ENCODE data around the gene AURKA.

Gene AURKA

DNA sequence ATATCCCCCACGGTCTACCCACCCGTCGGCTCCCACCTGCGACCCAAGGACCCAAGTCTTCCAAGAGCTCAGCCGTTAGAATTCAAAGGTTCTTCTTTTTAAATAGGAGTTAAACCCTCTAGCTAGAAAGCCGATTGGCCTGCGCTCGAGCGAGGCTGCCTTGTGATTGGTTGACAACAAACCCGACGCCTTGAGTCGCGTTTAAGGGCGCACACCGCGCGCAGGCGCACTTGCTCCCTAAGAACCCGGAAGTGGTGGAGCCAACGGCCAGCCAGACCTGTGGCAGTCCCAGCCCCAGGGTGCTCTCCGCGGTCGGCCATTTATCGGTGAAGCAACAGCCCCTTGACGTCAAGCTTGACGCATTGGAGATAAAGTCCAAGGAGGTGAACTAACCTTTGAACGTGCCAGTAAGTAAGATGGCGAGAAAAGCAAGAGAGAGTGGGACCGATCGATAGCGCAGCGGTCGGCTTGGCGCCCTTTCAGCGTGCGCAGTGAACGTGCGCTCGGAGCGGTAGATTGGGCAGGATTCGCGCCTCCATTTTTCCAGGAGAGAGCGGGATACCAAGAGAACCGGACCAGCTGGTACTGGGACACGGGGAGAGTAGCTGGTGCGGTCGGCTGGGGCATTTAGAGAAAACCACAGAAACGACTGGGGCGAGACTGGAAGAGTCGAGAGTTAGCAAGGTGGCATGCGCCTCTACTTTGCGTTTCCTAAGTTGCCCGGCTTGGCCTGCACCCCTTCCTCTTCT, at the start of gene AURKA, which contains the start of gene CSTF1:
Gene AURKA (minus strand): TSS at position 84 of the 749 bp plus-strand sequence. CDS start 4,018 bp downstream, outside the sequence.
Gene CSTF1 (plus strand): TSS at position 514 of the 749 bp plus-strand sequence. CDS start 2,908 bp downstream, outside the sequence.
- peak; percentile 97 for DNase-seq

DNA sequence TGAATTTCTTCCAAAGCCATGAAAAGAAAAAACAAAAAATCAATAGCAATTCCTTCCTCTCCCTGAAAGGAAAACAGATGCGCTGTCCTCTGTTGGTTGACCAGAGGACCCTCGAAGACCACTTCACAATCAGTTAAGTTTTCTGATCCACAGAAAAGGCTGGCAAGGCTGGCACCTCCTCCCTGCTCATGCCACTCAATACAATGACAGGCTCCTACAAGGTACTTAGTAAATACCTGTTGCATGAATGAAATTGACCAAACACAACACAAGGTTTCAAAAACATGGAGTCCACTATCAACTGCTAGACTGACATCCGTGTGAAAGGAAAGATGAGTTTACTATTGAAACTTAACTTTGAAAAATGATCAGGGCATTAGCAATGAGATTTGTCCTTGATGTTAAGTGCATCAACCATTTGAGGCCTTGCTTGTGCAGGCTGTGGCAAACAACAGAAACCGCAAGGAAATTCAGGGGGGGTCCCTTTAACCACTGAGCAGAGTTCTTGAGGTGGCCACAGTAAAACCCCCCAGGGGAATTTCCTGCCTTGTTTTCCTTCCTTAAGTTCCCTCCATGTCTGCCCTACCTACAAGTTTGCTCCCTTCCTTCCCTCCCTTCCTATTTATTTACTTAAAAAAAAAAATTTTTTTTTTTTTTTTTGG, 48.5 kb upstream of the AURKA start:
- no peak for DNase-seq

DNA sequence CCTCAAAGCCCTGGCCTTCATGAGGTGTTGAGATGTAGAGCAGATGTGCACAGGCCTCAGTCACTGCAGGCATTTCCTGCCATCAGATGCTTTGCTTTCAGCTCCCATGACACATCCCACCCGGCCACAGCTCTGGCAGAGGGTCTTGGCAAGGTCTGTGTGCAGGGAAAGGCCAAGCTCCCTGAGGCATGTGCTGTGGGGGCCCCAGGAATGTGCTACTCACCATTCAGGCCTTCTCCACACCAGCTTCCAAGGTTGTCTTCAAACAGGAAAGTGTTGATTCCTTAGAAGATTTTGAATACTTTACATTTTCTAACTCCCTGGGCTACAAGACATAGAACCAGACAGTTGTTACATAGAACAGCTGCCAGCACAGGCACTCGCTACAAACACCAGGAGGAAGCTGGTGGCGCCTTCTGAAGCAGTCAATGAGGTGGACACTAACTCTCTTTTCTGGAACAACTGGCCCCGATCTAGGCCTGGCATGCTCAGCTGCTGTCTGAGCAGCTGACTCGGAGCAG, 47.8 kb upstream of the AURKA start:
- DNase-seq: no peak

DNA sequence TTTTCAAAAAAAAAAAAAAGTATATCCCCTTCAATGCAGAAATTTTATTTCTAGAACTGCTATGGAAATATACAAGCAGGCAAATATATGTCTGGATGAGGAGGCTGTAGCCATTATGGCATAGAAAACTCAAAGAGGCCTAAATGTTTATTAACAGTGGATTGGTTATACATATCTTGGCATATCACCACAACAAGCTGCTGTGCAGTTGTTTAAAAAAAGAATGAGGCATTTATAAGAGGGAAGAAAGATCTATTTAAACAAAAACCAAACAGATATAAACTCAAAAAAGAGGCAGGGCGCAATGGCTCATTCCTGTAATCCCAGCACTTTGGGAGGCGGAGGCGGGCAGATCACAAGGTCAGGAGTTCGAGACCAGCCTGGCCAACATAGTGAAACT, 46.3 kb upstream of the AURKA start:
- no peak for DNase-seq

DNA sequence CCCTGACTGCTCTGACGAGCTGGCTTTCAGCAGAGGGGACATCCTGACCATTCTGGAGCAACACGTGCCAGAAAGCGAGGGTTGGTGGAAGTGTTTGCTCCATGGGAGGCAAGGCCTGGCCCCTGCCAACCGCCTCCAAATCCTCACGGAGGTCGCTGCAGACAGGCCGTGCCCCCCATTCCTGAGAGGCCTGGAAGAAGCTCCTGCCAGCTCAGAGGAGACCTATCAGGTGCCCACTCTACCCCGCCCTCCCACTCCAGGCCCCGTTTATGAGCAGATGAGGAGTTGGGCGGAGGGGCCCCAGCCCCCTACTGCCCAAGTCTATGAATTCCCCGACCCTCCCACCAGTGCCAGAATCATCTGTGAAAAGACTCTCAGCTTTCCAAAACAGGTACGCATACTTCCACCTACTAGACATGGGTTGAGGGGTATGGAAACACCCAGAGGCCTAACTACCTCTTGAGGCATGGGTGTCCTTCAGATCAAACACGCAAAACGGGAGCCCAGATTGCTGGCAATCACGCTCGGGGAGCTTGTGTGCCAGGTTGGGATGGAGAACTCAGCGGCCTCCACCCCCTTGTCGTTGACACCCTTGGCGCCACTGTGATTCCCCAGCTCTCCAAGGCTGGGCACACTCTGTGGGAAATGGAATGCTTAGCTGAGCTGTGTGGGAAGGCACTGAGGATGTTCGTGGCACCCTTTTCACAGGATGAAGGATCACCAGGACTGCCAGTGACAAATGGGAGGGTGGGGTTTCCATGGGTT, 45.4 kb upstream of the AURKA start:
- DNase-seq: no peak

DNA sequence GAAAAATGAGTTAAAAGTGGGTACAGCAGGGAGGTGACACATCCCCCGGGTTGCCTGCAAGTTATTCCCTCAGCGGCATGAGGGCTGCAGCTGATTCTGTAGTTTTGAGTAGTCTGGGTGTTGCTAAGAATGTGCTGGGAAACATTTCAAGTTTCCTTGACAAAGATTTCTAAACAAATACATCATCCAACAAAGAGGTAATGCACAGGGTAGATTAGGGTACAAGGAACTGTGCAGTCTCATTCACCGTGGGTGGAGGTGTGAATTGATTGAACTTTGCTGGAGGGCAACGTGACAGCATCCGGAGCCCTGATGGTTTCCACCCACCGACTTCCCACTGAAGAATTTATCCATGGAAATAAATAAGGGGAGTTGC, 41.9 kb upstream of the AURKA start:
- DNase-seq: no peak

DNA sequence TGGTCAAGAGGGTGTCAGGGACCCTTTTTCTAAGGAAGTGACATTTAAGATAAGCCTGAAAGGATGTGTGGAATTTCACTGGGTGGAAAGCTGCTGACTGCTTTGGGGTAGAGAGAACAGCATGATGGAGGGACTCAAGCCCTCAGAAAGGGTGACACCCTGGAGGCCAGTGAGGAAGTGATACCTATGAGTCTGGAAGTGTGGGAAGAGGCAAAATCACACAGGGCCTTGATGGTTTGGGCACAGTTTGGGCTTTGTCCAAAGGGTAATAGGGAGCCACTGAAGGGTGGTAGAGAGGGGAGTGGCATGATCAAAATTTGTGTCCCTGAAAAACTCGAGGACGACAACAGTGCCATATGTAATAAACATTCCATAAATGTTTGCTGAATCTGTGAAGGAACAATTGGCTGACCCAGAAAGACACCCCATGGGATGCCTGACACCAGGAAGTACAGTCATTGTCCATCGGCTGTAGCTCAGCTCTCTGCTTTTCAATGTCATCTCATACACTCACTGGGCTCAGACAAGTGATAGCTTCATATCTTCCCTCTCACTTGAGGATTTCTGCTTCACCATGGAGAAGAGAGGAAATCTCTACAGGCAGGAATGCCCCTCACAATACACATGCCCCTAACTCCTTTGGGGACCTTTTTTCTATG, 41.3 kb upstream of the AURKA start:
- DNase-seq: no peak

DNA sequence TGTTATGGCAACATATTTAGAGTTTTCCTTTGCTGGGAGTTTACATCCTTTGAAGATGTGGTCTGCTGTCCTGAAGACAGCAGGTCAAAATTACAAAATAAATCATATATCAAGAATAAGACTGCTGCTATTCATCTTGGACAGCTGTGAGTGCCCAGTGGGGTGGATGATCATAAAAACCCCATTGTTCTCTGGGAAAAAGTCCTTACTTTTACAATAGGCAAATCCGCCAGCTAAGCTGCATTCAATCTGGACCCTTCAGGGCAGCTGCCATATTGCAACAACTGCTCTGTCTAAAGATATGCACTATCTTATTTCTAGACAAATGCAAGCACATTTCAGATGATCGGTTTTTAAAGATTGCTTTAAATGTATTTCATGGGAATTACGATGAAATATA, 39.5 kb upstream of the AURKA start:
- no peak for DNase-seq

DNA sequence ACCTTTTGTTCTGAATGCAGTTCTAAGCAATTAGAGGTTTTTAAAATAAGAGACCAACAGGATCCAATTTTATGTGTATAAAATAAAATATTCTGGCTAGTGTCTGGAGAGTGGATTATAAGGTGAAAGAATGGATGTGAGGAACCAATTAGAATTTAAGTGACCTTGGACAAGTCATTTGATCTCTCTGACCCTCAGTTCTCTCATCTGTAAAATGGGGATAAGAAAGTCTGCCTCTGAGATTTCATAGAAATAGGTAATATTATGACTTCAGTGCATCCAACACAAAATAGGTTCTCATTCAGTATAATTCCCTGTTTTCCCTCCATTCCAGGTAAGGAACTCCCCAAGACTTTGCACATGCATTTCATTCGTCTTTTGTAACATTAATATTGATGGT, 38.9 kb upstream of the AURKA start:
- DNase-seq: no peak

DNA sequence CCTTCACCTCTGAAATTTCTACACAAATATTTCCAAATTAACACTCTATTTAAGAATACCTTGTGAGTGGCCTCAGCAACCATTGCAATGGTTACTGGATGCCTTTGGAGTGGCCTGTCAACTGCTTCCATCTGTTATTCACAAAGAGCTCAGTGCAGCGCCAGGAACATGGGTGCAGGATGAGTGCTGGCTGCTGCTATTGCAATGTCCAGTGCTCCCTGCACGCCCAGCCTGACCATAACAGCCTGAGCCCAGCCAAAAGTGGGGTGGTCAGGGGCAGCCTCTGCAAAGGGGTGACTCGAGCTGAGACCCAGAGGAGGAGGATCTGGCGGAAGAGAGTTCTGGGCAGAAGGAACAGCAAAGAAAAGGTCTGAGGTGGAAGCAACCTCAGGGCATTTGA, 38.4 kb upstream of the AURKA start:
- DNase-seq: no peak

DNA sequence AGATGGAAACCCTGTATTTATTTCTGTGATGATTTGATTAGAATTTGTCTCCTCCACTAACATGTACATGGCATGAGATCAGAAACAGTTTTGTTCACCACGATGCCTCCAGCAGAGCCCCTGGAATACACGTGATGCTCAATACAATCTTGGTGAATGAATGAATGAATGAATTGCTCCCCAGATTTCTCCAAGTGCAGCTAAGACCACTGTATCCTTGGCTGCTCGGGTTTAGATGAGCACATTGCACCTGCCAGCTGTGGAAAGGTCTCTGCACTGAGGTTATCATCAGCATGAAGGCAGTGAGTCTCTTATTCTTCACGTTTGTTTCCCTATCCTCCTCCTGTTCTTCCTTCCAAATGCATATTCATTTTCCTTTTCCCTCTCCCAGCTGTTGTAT, 37.9 kb upstream of the AURKA start:
- DNase-seq: no peak

DNA sequence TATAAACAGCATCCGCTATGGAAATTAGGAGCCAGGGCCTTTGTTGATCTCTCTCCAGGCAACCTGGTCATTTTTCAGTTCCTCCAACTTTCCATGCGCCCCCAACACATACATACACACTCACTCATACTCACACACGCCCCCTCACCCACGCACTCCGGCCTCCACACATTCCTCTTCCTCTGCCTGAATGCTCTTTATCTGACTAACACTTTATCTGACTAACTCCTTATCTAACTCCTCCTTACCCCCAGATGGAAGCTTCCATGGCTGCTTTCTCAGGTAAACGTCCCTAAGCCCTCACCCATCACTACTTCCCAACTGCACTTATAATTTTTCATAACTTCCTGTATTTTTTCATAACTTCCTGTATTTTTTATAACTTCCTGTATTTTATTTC, 37.5 kb upstream of the AURKA start:
- no peak for DNase-seq

DNA sequence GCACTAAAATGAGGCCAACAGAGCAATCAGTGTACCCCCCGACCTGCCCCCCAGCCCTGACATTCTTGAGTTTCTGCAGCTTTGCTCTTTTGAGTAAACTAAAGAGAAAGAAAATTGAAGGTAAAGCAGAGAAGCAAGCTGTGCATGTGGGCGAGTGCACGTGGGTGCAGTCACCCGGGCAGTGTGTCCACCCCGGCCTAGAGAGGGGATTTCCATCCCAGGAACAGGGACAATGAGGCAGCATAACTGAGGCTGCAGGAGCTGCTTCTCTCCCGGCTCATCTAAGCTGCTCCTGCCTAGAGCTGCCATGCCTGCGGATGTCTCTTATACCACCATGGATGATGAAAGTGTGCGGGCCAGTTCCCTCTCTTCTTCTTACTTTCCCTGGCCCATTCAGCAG, 36.9 kb upstream of the AURKA start:
- DNase-seq: no peak

DNA sequence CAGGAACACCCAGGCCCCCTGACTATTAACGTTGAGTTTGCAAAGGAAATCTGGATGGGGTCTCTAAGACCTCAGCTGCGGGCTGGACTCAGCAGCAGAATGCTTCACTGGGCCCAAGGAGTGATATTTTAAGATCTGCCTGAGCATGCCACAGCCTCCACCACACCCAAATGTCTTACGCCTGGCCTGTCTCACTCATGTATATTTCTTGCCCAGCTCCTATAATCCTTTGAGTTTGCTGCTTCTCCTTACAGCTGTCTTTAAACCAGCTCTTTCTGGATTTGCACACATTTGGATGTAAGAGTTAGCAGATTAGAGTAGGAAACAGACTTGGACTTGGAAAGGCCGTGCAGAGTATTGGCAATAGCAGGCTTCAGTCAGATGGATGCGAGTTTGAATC, 36.4 kb upstream of the AURKA start:
- no peak for DNase-seq

DNA sequence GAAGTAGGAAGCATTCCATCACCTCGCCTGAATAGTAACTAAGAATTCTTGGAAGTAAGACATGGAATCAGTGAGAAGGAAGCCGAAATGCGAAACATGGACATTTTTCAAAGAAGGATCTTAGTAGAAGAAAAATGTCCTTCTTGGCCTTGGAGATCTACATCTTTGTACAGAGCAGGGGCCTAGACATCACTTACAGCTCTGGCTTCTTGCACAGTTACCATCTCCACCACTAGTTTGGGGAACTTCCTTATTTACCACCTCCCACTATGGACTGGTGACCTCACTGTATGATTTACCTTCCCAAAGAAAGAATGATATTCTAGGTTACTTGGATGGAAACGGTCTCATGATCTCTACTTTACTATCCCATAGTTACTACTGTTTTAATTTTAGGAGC, 35.8 kb upstream of the AURKA start:
- no peak for DNase-seq

DNA sequence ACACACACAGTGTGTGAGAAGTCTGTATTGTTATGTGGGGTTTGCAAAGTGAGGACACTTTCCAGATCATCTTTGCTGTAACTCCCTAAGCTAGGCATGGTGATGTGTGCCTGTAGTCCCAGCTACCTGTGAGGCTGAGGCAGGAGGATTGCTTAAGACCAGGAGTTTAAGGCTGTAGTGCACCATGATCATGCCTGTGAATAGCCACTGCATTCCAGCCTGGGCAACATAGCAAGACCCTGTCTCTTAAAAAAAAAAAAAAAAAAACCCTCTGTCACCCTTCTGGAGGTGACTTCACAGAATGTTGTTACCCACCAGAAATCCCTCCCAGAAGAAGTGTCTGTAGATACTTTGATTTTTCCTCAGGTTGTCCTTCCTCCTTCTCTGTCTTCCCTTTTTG, 34.9 kb upstream of the AURKA start:
- no peak for DNase-seq

DNA sequence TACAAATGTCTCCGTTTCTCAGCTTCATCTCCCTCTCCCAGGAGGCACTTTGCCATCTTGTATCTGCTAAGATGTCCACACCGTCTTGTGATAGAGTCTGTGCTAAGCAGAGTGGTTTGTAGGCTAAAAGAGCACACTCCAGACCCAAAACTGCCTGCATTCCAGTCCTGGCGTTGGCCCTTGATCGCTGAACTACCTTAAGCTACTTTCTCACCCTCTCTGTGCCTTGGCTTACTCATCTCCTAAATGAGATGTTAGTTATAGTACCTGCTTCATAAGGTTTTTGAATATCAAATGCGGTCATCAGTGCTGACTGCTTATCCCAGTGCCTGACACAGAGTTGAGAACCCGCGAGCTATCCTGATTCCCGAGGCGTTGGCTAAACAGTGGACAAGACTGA, 34.0 kb upstream of the AURKA start:
- no peak for DNase-seq

DNA sequence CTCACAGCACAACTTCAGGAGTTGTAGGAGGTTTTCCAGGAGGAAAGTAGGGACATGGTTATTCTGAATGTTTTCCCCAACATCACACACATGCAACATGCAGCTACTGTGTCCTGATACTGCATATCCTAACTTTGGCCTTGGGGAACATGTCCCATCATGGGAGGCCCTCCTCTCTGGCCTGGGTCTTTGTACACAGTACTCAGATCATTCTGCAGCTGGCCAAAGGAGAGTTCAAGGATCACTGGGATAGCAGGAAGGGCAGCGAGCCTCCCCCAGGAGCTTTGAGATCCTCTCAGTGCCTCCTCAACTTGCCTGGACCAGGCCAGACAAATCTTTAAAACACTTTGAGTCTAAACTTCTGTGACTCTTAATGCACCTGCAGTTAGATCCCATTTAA, 32.9 kb upstream of the AURKA start:
- no peak for DNase-seq

DNA sequence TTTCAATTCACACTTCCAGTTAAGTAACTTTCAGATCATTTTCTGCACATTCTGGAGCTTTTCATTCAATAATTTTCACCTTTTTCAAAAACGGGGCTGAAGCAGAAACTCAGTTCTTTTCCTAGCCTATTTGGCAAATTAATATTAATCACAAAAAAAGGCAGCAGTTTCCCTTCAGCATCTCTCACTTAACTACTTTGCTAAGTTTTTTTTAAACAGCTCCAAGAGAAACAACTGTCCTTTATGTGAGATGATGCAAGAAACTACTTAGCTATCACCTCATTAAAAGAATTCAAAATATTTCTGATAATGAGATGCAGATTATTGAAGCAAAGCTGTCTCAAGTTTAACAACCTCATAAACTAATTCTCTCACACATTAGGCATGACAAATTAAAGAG, 31.9 kb upstream of the AURKA start:
- no peak for DNase-seq

DNA sequence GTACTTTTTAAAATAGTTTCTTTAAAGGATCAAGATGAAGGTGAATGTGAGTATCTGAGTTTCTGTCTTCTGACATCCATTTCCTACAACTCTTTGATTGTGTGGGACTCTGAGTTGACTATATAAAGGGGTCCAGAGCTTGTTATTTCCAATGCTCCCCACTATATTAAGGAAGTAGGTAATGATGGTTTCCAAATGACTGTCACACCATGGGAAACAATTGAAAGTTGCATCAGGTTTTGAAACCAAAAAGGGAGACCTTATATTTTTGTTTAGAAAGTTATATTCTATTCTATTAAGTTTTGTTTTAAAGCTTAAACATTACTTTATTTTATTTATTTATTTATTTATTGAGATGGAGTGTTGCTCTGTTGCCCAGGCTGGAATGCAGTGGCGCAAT, 31.2 kb upstream of the AURKA start:
- no peak for DNase-seq

DNA sequence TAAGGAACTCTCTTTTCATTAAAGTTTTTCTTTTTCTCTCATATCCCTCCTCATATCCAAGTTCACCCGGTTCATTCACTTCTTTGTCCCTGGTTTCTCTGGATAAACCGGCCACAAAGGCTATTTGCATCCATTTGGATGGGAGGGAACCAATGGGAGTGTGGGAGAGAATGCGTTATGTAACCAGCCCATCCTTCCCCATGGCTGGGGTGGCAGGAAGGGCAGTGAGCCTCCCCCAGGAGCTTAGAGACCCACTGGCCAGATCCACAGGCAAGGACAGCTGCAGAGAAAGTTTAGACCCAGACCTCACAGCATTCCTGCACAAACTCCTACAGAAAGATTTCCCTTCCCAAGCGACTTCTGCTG, 30.8 kb upstream of the AURKA start:
- no peak for DNase-seq

DNA sequence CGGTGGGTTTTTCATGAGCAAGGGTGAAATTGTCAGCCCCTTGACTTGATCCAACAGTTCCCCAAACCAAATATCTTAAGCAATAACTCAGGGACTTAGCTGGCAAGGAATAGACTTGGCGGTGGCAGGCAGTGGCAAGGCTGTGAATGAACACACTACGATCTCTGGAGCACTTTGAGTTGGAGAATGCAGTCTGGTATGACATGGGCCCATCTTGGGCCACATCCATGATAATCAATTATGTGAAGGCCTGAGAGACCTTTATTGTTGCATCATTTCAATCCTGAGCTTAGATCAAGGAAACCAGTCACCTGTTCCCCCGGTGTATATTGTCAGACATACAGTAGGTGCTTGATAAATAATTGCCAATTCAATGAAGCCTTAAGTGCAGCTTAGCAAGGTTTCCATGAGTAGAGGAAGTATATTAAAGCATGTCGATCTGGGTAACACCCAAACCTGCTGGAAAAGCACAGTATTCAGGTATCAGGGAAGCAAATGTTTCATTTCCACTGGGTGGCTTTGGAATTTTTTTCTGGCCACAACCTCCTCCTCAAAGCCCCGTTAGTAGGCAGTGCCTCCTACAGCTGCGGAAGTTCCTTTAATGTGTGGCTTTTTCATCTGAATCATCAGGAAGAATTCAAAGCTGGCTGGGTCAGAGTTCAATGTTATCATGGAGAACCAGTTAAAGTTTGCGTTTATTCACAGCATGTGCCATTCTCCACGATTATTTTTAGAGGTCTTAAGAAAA, 30.2 kb upstream of the AURKA start:
- no peak for DNase-seq

Data from COR-L47 (cell line).